GM15510 (cell line): ENCODE measurements around the gene FOXJ1.

Source experiments
- POLR2A ChIP-seq: IDR thresholded peaks from 3 replicates; pipeline ENCODE4 v1.6.1; 2011; ENCODE audit warnings: borderline replicate concordance; ENCODE audit not compliant: insufficient read length; ENCODE audit errors: extremely low read depth

Gene FOXJ1

GRCh38 chr17:76125922-76126321 lies 15.1 kb downstream of the FOXJ1 start:
- TF ChIP-seq POLR2A: no peak

- no peak for TF ChIP-seq POLR2A
These were observed 15.7 kb downstream of the FOXJ1 start for GRCh38 chr17:76125391-76125675.

GRCh38 chr17:76124582-76125390 lies 16.3 kb downstream of the FOXJ1 start:
- TF ChIP-seq POLR2A: no peak

GRCh38 chr17:76123749-76124581 lies 17.1 kb downstream of the FOXJ1 start:
- no peak for TF ChIP-seq POLR2A

GRCh38 chr17:76123191-76123499 lies 17.9 kb downstream of the FOXJ1 start:
- TF ChIP-seq POLR2A: no peak

- no peak for TF ChIP-seq POLR2A
These were observed 18.4 kb downstream of the FOXJ1 start for GRCh38 chr17:76122431-76123190.

GRCh38 chr17:76121932-76122430 lies 19.1 kb downstream of the FOXJ1 start:
- TF ChIP-seq POLR2A: no peak

GRCh38 chr17:76120658-76121008 lies 20.4 kb downstream of the FOXJ1 start:
- TF ChIP-seq POLR2A: no peak

- TF ChIP-seq POLR2A: no peak
These were observed 21.4 kb downstream of the FOXJ1 start for GRCh38 chr17:76119409-76120371.

- TF ChIP-seq POLR2A: no peak
These were observed 25.8 kb downstream of the FOXJ1 start for GRCh38 chr17:76115138-76115754.

- no peak for TF ChIP-seq POLR2A
These were observed 29.1 kb downstream of the FOXJ1 start for GRCh38 chr17:76111956-76112355.

GRCh38 chr17:76107509-76107908 lies 33.5 kb downstream of the FOXJ1 start:
- TF ChIP-seq POLR2A: no peak

GRCh38 chr17:76106703-76107102 lies 34.3 kb downstream of the FOXJ1 start:
- no peak for TF ChIP-seq POLR2A

GRCh38 chr17:76104896-76105231 lies 36.2 kb downstream of the FOXJ1 start:
- TF ChIP-seq POLR2A: no peak
